Astrocyte of the cerebellum (primary cell): ENCODE data around the gene MRTFA.

Experiments
- DNase-seq: peaks from one replicate; pipeline ENCODE4 v3.0.0-alpha.2; 2011; ENCODE audit warnings: low read depth
- H3K4me3 ChIP-seq: 2 replicates; pipeline ENCODE4 v1.5.1; 2011; ENCODE audit warnings: mild to moderate bottlenecking, low read depth, low read length, moderate library complexity
- CTCF ChIP-seq: IDR thresholded peaks from 2 replicates; pipeline ENCODE4 v1.5.1; 2012; ENCODE audit warnings: low read length, low read depth, moderate library complexity, mild to moderate bottlenecking; ENCODE audit errors: missing control alignments
- in situ Hi-C: cut with HindIII; loops from 2 replicates; pipeline ENCODE4 v1.10.0; 2017; ENCODE audit warnings: low sequenced_read_pairs

The MRTFA gene

GRCh38 chr22:40637183-40638150 lies 948 bp upstream of the MRTFA start:
- no peak for DNase-seq
- TF ChIP-seq CTCF = no peak
- in situ Hi-C loops = no loop called here
- H3K4me3 ChIP-seq = peak overlapping the region; percentile 83

GRCh38 chr22:40635940-40636379 lies 559 bp downstream of the MRTFA start:
- in situ Hi-C loops = no loop called here
- TF ChIP-seq CTCF = no peak
- peak overlapping the region; percentile 83 for H3K4me3 ChIP-seq
- no peak for DNase-seq

GRCh38 chr22:40635043-40635939 lies 1.2 kb downstream of the MRTFA start:
- no peak for TF ChIP-seq CTCF
- DNase-seq = no peak
- H3K4me3 ChIP-seq = peak overlapping the region; percentile 83
- in situ Hi-C loops = no loop called here

GRCh38 chr22:40634119-40634903 lies 2.2 kb downstream of the MRTFA start:
- DNase-seq = no peak
- in situ Hi-C loops = no loop called here
- TF ChIP-seq CTCF = no peak
- H3K4me3 ChIP-seq = peak overlapping the region; percentile 83

- no peak overlapping the region for H3K4me3 ChIP-seq
- no peak for TF ChIP-seq CTCF
- in situ Hi-C loops = no loop called here
- DNase-seq = no peak
Measured at GRCh38 chr22:40633036-40633435, 3.5 kb downstream of the MRTFA start.

- no peak for TF ChIP-seq CTCF
- no peak for DNase-seq
- H3K4me3 ChIP-seq = no peak overlapping the region
- in situ Hi-C loops = no loop called here
Measured at GRCh38 chr22:40631925-40632324, 4.6 kb downstream of the MRTFA start.
